CD14-positive monocyte (primary cell): Measurements from ENCODE around the gene RBM12. TPM values are rescaled to one million over a fixed set of nuclear protein-coding genes. Genes with fewer than 3 reads are reported as not detected.

Source experiments
- DNase-seq, 3 donors: peaks; one replicate each; pipeline ENCODE4 v3.0.0-alpha.2; 2011 to 2022
- H2AFZ ChIP-seq: 2 replicates; pipeline ENCODE4 v1.6.0; 2012; ENCODE audit warnings: mild to moderate bottlenecking, low read depth, low read length, inconsistent platforms; ENCODE audit not compliant: insufficient read depth, poor library complexity, severe bottlenecking
- H3K27ac ChIP-seq, 2 donors: 1 replicate in 1 of 2; 2 replicates in 1 of 2; pipeline ENCODE4 v1.5.1; 2012 to 2013; ENCODE audit warnings: low read length in 2 of 2, control low read depth in 1 of 2, inconsistent platforms in 1 of 2, low read depth in 1 of 2, mild to moderate bottlenecking in 1 of 2
- H3K27me3 ChIP-seq, 2 donors: one replicate each; pipeline versions ENCODE4 v1.6.0 to v1.6.1; 2011 to 2013; ENCODE audit warnings: low read length in 2 of 2; ENCODE audit not compliant: control insufficient read depth in 2 of 2, insufficient read depth in 2 of 2
- H3K36me3 ChIP-seq, 2 donors: replicated peaks in 1 of 2; 1 replicate in 1 of 2; 2 replicates in 1 of 2; pipeline versions ENCODE4 v1.5.1 to v1.6.1; 2012 to 2013; ENCODE audit warnings: low read length in 2 of 2, control low read depth in 1 of 2, inconsistent platforms in 1 of 2, mild to moderate bottlenecking in 1 of 2; ENCODE audit not compliant: insufficient read depth in 2 of 2, control insufficient read depth in 1 of 2
- H3K4me1 ChIP-seq, 2 donors: 1 replicate in 1 of 2; 2 replicates in 1 of 2; pipeline versions ENCODE4 v1.5.1 to v1.6.1; 2012 to 2013; ENCODE audit warnings: low read length in 2 of 2, control low read depth in 1 of 2, inconsistent platforms in 1 of 2, mild to moderate bottlenecking in 1 of 2, moderate library complexity in 1 of 2; ENCODE audit not compliant: insufficient read depth in 2 of 2, control insufficient read depth in 1 of 2
- H3K4me2 ChIP-seq: replicated peaks from 2 replicates; pipeline ENCODE3; 2012; ENCODE audit warnings: low read length, moderate library complexity, mild to moderate bottlenecking; ENCODE audit not compliant: poor library complexity, severe bottlenecking; ENCODE audit errors: extremely low read depth
- H3K4me3 ChIP-seq, 3 experiments: fragments of 200-600 bp in 1 of 3; sonication (generic) in 1 of 3; replicated peaks in 1 of 3; 1 replicate in 2 of 3; 2 replicates in 1 of 3; pipeline ENCODE4 v1.5.1; 2011 to 2013; ENCODE audit warnings: low read length in 3 of 3, mild to moderate bottlenecking in 3 of 3, control low read depth in 2 of 3, low read depth in 2 of 3, inconsistent platforms in 1 of 3, moderate library complexity in 1 of 3
- H3K79me2 ChIP-seq: 2 replicates; pipeline ENCODE4 v1.6.0; 2012; ENCODE audit warnings: mild to moderate bottlenecking, control low read depth, inconsistent platforms, low read length, moderate library complexity; ENCODE audit not compliant: insufficient read depth
- H3K9ac ChIP-seq: 2 replicates; pipeline ENCODE4 v1.6.0; 2017; ENCODE audit warnings: low read length, mild to moderate bottlenecking; ENCODE audit not compliant: insufficient read depth, poor library complexity, severe bottlenecking
- H3K9me3 ChIP-seq, 2 donors: replicated peaks in 1 of 2; 1 replicate in 1 of 2; 2 replicates in 1 of 2; pipeline versions ENCODE4 v1.5.1 to v1.6.1; 2012 to 2013; ENCODE audit warnings: low read length in 2 of 2, control low read depth in 1 of 2; ENCODE audit not compliant: control insufficient read depth in 1 of 2, insufficient read depth in 1 of 2
- H4K20me1 ChIP-seq: 2 replicates; pipeline ENCODE4 v1.6.0; 2012; ENCODE audit warnings: mild to moderate bottlenecking, low read length, control low read depth, moderate library complexity; ENCODE audit not compliant: insufficient read depth
- H3K27ac Mint-ChIP-seq, 7 donors: one replicate each; pipeline ENCODE4 v1.8.0; 2020; ENCODE audit warnings: mild to moderate bottlenecking in 7 of 7, mixed read lengths in 7 of 7, moderate library complexity in 6 of 7, inconsistent platforms in 2 of 7
- H3K27me3 Mint-ChIP-seq, 3 donors: one replicate each; pipeline ENCODE4 v1.8.0; 2021 to 2022; ENCODE audit warnings: low read depth in 3 of 3, mild to moderate bottlenecking in 3 of 3, mixed read lengths in 3 of 3, moderate library complexity in 3 of 3, inconsistent platforms in 1 of 3
- H3K36me3 Mint-ChIP-seq, 2 donors: one replicate each; pipeline ENCODE4 v1.8.0; 2020; ENCODE audit warnings: mixed read lengths in 2 of 2, inconsistent platforms in 1 of 2, mild to moderate bottlenecking in 1 of 2
- H3K4me1 Mint-ChIP-seq: one replicate; pipeline ENCODE4 v1.8.0; 2020; ENCODE audit warnings: mild to moderate bottlenecking, mixed read lengths
- H3K4me3 Mint-ChIP-seq, 2 donors: one replicate each; pipeline ENCODE4 v1.8.0; 2020; ENCODE audit warnings: mild to moderate bottlenecking in 2 of 2, mixed read lengths in 2 of 2, moderate library complexity in 1 of 2
- H3K9me3 Mint-ChIP-seq, 7 donors: one replicate each; pipeline ENCODE4 v1.8.0; 2020 to 2022; ENCODE audit warnings: mixed read lengths in 7 of 7, mild to moderate bottlenecking in 6 of 7, moderate library complexity in 6 of 7, inconsistent platforms in 2 of 7
- WGBS: methylation state at CpG from one replicate; pipeline ENCODE4 v1.1.5; 2013; ENCODE audit warnings: missing lambda C conversion rate; ENCODE audit not compliant: insufficient coverage; 5-methylcytosine and 5-hydroxymethylcytosine counted together
- intact Hi-C, 2 donors: fragments of 100-400 bp; cut with micrococcal nuclease; formaldehyde crosslinking; loops; one replicate each; pipeline versions ENCODE4 v1.15.0 to v1.15.1; 2023
- polyA plus RNA-seq, 3 donors: library from polyadenylated mRNA; depleted of rRNA in 1 of 3; unstranded in 2 of 3; stranded (reverse) in 1 of 3; fragments of 300-500 nt in 2 of 3; fragments of >200 nt in 1 of 3; fragmentation: Illumina TruSeq in 2 of 3; gene quantifications; 1 replicate in 2 of 3; 2 replicates in 1 of 3; pipeline ENCODE4 v1.2.3, GENCODE V29; 2012 to 2021
- TF ChIP-seq, protein P1 (sequence below): fragments of 200-600 bp; IDR thresholded peaks from one replicate; pipeline ENCODE4 v1.8.0; 2022; ENCODE audit warnings: antibody characterized with exemption, mild to moderate bottlenecking

Gene RBM12
- polyA plus RNA-seq, 3 donors = 21.5 to 32.8 (median 30.4) TPM

GRCh38 chr20:35711588-35712209 lies 47.0 kb upstream of the RBM12 start:
- Histone ChIP-seq H3K27ac (no peak overlapping the region), H3K4me1 (no peaks in the 10 kb centered on the region), H3K9me3 (no peaks in the 10 kb centered on the region), H3K4me2 (no peak overlapping the region), H3K4me3 (no peak overlapping the region), H2AFZ (no peak overlapping the region), H4K20me1 (peaks cover 100% of the 10 kb centered on the region), H3K79me2 (peaks cover 98% of the 10 kb centered on the region), H3K27me3 (no peaks in the 10 kb centered on the region), H3K36me3 (peaks cover 98 to 100% of the 10 kb centered on the region in 2 donors), H3K9ac (no peak overlapping the region)
- no peaks in the 10 kb centered on the region for H3K4me1 Mint-ChIP-seq
- peaks cover 73 to 91% of the 10 kb centered on the region in 2 donors for H3K36me3 Mint-ChIP-seq
- no peak overlapping the region for H3K4me3 Mint-ChIP-seq
- DNase-seq = no peak
- H3K27ac Mint-ChIP-seq = peak overlapping the region in 3 of 7 donors; percentile 45 to 48 (median 45)
- no CpG with 5 or more reads among the region's 6 CpGs for WGBS
- no peaks in the 10 kb centered on the region for H3K27me3 Mint-ChIP-seq
- intact Hi-C loops = loop anchor here in 1 of 2 donors (10.0 kb wide), 1 partner anchor 1203 kb away; no protein-coding TSS in a partner anchor
- TF ChIP-seq, protein P1, sequence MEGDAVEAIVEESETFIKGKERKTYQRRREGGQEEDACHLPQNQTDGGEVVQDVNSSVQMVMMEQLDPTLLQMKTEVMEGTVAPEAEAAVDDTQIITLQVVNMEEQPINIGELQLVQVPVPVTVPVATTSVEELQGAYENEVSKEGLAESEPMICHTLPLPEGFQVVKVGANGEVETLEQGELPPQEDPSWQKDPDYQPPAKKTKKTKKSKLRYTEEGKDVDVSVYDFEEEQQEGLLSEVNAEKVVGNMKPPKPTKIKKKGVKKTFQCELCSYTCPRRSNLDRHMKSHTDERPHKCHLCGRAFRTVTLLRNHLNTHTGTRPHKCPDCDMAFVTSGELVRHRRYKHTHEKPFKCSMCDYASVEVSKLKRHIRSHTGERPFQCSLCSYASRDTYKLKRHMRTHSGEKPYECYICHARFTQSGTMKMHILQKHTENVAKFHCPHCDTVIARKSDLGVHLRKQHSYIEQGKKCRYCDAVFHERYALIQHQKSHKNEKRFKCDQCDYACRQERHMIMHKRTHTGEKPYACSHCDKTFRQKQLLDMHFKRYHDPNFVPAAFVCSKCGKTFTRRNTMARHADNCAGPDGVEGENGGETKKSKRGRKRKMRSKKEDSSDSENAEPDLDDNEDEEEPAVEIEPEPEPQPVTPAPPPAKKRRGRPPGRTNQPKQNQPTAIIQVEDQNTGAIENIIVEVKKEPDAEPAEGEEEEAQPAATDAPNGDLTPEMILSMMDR = no peak
- no peaks in the 10 kb centered on the region for H3K9me3 Mint-ChIP-seq

GRCh38 chr20:35710884-35711587 lies 46.3 kb upstream of the RBM12 start:
- H3K9ac ChIP-seq = no peak overlapping the region
- no peaks in the 10 kb centered on the region for H3K27me3 Mint-ChIP-seq
- no peaks in the 10 kb centered on the region for H3K4me1 ChIP-seq
- H3K36me3 ChIP-seq = peaks cover 98 to 100% of the 10 kb centered on the region in 2 donors
- H3K27ac ChIP-seq = no peak overlapping the region
- H4K20me1 ChIP-seq = peaks cover 100% of the 10 kb centered on the region
- H3K79me2 ChIP-seq = peaks cover 98% of the 10 kb centered on the region
- no peaks in the 10 kb centered on the region for H3K9me3 Mint-ChIP-seq
- TF ChIP-seq, protein P1 = no peak
- peak overlapping the region in 1 of 7 donors; percentile 28 for H3K27ac Mint-ChIP-seq
- no peak for DNase-seq
- H3K4me3 ChIP-seq = no peak overlapping the region
- peaks cover 72 to 91% of the 10 kb centered on the region in 2 donors for H3K36me3 Mint-ChIP-seq
- no CpG with 5 or more reads among the region's 6 CpGs for WGBS
- H3K4me3 Mint-ChIP-seq = no peak overlapping the region
- no peaks in the 10 kb centered on the region for H3K9me3 ChIP-seq
- intact Hi-C loops = loop anchor here in 1 of 2 donors (10.0 kb wide), 1 partner anchor 1204 kb away; no protein-coding TSS in a partner anchor
- no peaks in the 10 kb centered on the region for H3K27me3 ChIP-seq
- no peaks in the 10 kb centered on the region for H3K4me1 Mint-ChIP-seq
- no peak overlapping the region for H2AFZ ChIP-seq
- H3K4me2 ChIP-seq = no peak overlapping the region
